KBM-7 (cell line): ENCODE measurements around the gene YAE1.

Experiments
- DNase-seq: peaks from one replicate; pipeline ENCODE4 v3.0.0-alpha.2; 2015
- in situ Hi-C: fragments of 300-500 bp; cut with MboI; formaldehyde crosslinking; loops from 2 replicates; pipeline ENCODE4 v1.14.3; 2020; ENCODE audit warnings: low sequenced_read_pairs, low pct_unique_long_range_greater_than_20kb, mixed read lengths

YAE1 gene

GRCh38 chr7:39550411-39550810 is 15.8 kb upstream of the YAE1 start:
- no peak for DNase-seq
- in situ Hi-C loops, result no loop called here

- in situ Hi-C loops, result no loop called here
- DNase-seq, result no peak
These were observed 12.8 kb upstream of the YAE1 start for GRCh38 chr7:39553436-39553835.

GRCh38 chr7:39554583-39555165 is 11.5 kb upstream of the YAE1 start:
- in situ Hi-C loops, result no loop called here

GRCh38 chr7:39557222-39557621 is 9.0 kb upstream of the YAE1 start:
- in situ Hi-C loops, result no loop called here

More at GRCh38 chr7:39554583-39555165, 11.5 kb upstream of the YAE1 start:
- DNase-seq, result no peak

GRCh38 chr7:39557911-39558310 is 8.3 kb upstream of the YAE1 start:
- no peak for DNase-seq
- in situ Hi-C loops, result no loop called here

More at GRCh38 chr7:39557222-39557621, 9.0 kb upstream of the YAE1 start:
- DNase-seq, result no peak

- no peak for DNase-seq
- in situ Hi-C loops, result no loop called here
These were observed 5.8 kb upstream of the YAE1 start for GRCh38 chr7:39560408-39560807.

- in situ Hi-C loops, result no loop called here
- DNase-seq, result no peak
These were observed 5.2 kb upstream of the YAE1 start for GRCh38 chr7:39560997-39561396.

GRCh38 chr7:39565538-39565937 is 666 bp upstream of the YAE1 start:
- in situ Hi-C loops, result no loop called here
- no peak for DNase-seq

GRCh38 chr7:39567294-39567693 is 1.1 kb downstream of the YAE1 start:
- no peak for DNase-seq
- in situ Hi-C loops, result no loop called here

GRCh38 chr7:39574673-39575349 is 8.6 kb downstream of the YAE1 start:
- DNase-seq, result no peak
- in situ Hi-C loops, result loop anchor here (25.0 kb wide), 1 partner anchor 162 kb away; no protein-coding TSS in a partner anchor

- no peak for DNase-seq
- in situ Hi-C loops, result loop anchor here (25.0 kb wide), 1 partner anchor 160 kb away; no protein-coding TSS in a partner anchor
These were observed 11.1 kb downstream of the YAE1 start for GRCh38 chr7:39577229-39577874.

- in situ Hi-C loops, result loop anchor here (25.0 kb wide), 1 partner anchor 157 kb away; no protein-coding TSS in a partner anchor
- peak; percentile 81 for DNase-seq
These were observed 14.1 kb downstream of the YAE1 start for GRCh38 chr7:39580149-39580874.

GRCh38 chr7:39582536-39582935 is 16.3 kb downstream of the YAE1 start:
- DNase-seq, result no peak
- in situ Hi-C loops, result loop anchor here (25.0 kb wide), 1 partner anchor 155 kb away; no protein-coding TSS in a partner anchor

- in situ Hi-C loops, result loop anchor here (25.0 kb wide), 1 partner anchor 154 kb away; no protein-coding TSS in a partner anchor
- DNase-seq, result no peak
These were observed 17.3 kb downstream of the YAE1 start for GRCh38 chr7:39583539-39583938.

- in situ Hi-C loops, result loop anchor here (25.0 kb wide), 1 partner anchor 150 kb away; no protein-coding TSS in a partner anchor
- no peak for DNase-seq
These were observed 21.2 kb downstream of the YAE1 start for GRCh38 chr7:39587393-39587792.

GRCh38 chr7:39588416-39588815 is 22.2 kb downstream of the YAE1 start:
- in situ Hi-C loops, result loop anchor here (25.0 kb wide), 1 partner anchor 149 kb away; no protein-coding TSS in a partner anchor
- DNase-seq, result no peak

- in situ Hi-C loops, result loop anchor here (25.0 kb wide), 1 partner anchor 148 kb away; no protein-coding TSS in a partner anchor
- DNase-seq, result peak; percentile 94
These were observed 23.3 kb downstream of the YAE1 start for GRCh38 chr7:39589323-39590111.

GRCh38 chr7:39592586-39592985 is 26.4 kb downstream of the YAE1 start:
- in situ Hi-C loops, result loop anchor here (25.0 kb wide), 1 partner anchor 145 kb away; no protein-coding TSS in a partner anchor

More at GRCh38 chr7:39592586-39592985, 26.4 kb downstream of the YAE1 start:
- DNase-seq, result no peak
